CD8-positive, alpha-beta memory T cell (primary cell): ENCODE measurements around the gene FOXI1. TPM values are rescaled to one million over a fixed set of nuclear protein-coding genes. Genes with fewer than 3 reads are reported as not detected.

ENCODE experiments used
- CTCF ChIA-PET: fragments of 350-600 bp; sonication (Branson Sonifier 250); formaldehyde crosslinking; loops from one replicate; lab custom pipeline; 2021; ENCODE audit warnings: antibody characterized with exemption; lab: Charles Lee
- POLR2A ChIA-PET: fragments of 350-600 bp; sonication (Branson Sonifier 250); formaldehyde crosslinking; loops from one replicate; lab custom pipeline; 2021; ENCODE audit warnings: antibody characterized with exemption; lab: Charles Lee
- DNase-seq, 5 donors: peaks; one replicate each; pipeline versions ENCODE4 v3.0.0 to v3.0.0-alpha.2; 2020 to 2022; ENCODE audit warnings: mixed read lengths in 1 of 5
- H3K27ac ChIP-seq: one replicate; pipeline ENCODE4 v1.7.0; 2013; ENCODE audit warnings: low read depth, mild to moderate bottlenecking, low read length, moderate library complexity
- H3K27me3 ChIP-seq: 2 replicates; pipeline ENCODE4 v1.7.0; 2013; ENCODE audit warnings: low read length, mild to moderate bottlenecking; ENCODE audit not compliant: insufficient read depth, poor library complexity, severe bottlenecking
- H3K36me3 ChIP-seq: 2 replicates; pipeline ENCODE4 v1.7.0; 2013; ENCODE audit warnings: mild to moderate bottlenecking, low read length, moderate library complexity; ENCODE audit not compliant: insufficient read depth
- H3K4me1 ChIP-seq: 2 replicates; pipeline ENCODE4 v1.7.0; 2013; ENCODE audit warnings: mild to moderate bottlenecking, low read length, moderate library complexity; ENCODE audit not compliant: insufficient read depth
- H3K4me3 ChIP-seq: 2 replicates; pipeline ENCODE4 v1.7.0; 2013; ENCODE audit warnings: mild to moderate bottlenecking, low read length
- H3K9me3 ChIP-seq: 2 replicates; pipeline ENCODE4 v1.7.0; 2013; ENCODE audit warnings: mild to moderate bottlenecking, low read length
- H3K27ac Mint-ChIP-seq, 8 donors: one replicate each; pipeline ENCODE4 v1.8.0; 2020 to 2021; ENCODE audit warnings: mixed read lengths in 8 of 8, mild to moderate bottlenecking in 6 of 8, inconsistent platforms in 3 of 8, moderate library complexity in 3 of 8
- H3K27me3 Mint-ChIP-seq, 2 donors: one replicate each; pipeline ENCODE4 v1.8.0; 2020 to 2021; ENCODE audit warnings: mixed read lengths in 2 of 2, mild to moderate bottlenecking in 1 of 2, moderate library complexity in 1 of 2
- H3K36me3 Mint-ChIP-seq, 3 donors: one replicate each; pipeline ENCODE4 v1.8.0; 2020 to 2021; ENCODE audit warnings: mixed read lengths in 3 of 3, inconsistent platforms in 1 of 3, mild to moderate bottlenecking in 1 of 3
- H3K4me1 Mint-ChIP-seq, 3 donors: one replicate each; pipeline ENCODE4 v1.8.0; 2020 to 2021; ENCODE audit warnings: mixed read lengths in 3 of 3, inconsistent platforms in 1 of 3, mild to moderate bottlenecking in 1 of 3
- H3K4me3 Mint-ChIP-seq, 7 donors: one replicate each; pipeline ENCODE4 v1.8.0; 2020 to 2021; ENCODE audit warnings: mixed read lengths in 7 of 7, mild to moderate bottlenecking in 6 of 7, moderate library complexity in 4 of 7, inconsistent platforms in 2 of 7
- H3K9me3 Mint-ChIP-seq, 5 donors: one replicate each; pipeline ENCODE4 v1.8.0; 2020 to 2022; ENCODE audit warnings: mixed read lengths in 5 of 5, mild to moderate bottlenecking in 3 of 5, moderate library complexity in 2 of 5, inconsistent platforms in 1 of 5
- polyA plus RNA-seq: library from polyadenylated mRNA; unstranded; fragments of 300-500 nt; fragmentation: Illumina TruSeq; gene quantifications from one replicate; pipeline ENCODE4 v1.2.3, GENCODE V29; 2021
- total RNA-seq, 2 experiments: library from RNA; stranded (reverse); gene quantifications; one replicate each; pipeline ENCODE4 v1.2.3, GENCODE V29; 2021

FOXI1 gene
- not detected for total RNA-seq
- polyA plus RNA-seq = not detected

DNA sequence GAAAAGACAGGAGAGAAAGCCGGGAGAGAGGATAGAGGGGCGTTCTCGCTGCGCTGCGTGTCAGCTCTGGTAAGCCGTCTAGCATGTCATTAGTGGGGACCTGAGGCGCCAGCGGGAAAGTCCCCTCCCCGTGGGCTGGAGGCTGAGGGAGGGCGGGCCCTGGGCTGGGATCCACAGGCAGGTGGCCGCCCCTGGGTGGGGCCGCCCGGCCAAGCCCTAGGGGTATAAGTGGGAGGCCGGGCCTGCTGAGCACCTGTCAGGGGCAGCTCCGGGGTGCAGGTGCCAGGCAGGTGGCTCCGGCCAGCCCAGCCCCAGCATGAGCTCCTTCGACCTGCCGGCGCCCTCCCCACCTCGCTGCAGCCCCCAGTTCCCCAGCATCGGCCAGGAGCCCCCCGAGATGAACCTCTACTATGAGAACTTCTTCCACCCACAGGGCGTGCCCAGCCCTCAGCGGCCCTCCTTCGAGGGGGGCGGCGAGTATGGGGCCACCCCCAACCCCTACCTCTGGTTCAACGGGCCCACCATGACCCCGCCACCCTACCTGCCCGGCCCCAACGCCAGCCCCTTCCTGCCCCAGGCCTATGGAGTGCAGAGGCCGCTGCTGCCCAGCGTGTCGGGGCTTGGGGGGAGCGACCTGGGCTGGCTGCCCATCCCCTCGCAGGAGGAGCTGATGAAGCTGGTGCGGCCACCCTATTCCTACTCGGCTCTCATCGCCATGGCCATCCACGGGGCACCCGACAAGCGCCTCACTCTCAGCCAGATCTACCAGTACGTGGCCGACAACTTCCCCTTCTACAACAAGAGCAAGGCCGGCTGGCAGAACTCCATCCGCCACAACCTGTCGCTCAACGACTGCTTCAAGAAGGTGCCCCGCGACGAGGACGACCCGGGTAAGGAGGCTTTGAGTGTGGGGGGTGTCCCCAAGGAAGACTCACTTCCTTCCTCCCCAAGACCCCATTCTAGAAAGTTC, at the start of gene FOXI1:
FOXI1 (plus strand) TSS at position 256 of the 970 bp plus-strand sequence; CDS start at position 317, 61 bp downstream.
- H3K36me3 Mint-ChIP-seq = no peaks in the 10 kb centered on the region
- H3K4me3 Mint-ChIP-seq = no peak within 1 kb of the TSS
- no peak for DNase-seq
- Histone ChIP-seq H3K4me3 (no peak within 1 kb of the TSS), H3K4me1 (no peaks in the 10 kb centered on the region), H3K36me3 (no peaks in the 10 kb centered on the region), H3K27me3 (no peaks in the 10 kb centered on the region), H3K27ac (no peak within 1 kb of the TSS), H3K9me3 (no peaks in the 10 kb centered on the region)
- no peaks in the 10 kb centered on the region for H3K4me1 Mint-ChIP-seq
- peaks cover 0 to 3% (median 0%) of the 10 kb centered on the region in 5 donors for H3K9me3 Mint-ChIP-seq
- H3K27ac Mint-ChIP-seq = peak within 1 kb of the TSS in 1 of 8 donors; percentile 21
- peaks cover 22 to 24% of the 10 kb centered on the region in 2 donors for H3K27me3 Mint-ChIP-seq
- POLR2A ChIA-PET = no interaction called here
- CTCF ChIA-PET = interaction anchor here (0.6 kb wide), 1 partner anchor 14 kb away, joined by 3 read pairs; no protein-coding TSS in a partner anchor

- no peaks in the 10 kb centered on the region for H3K4me1 ChIP-seq
- DNase-seq = no peak
- H3K9me3 ChIP-seq = no peaks in the 10 kb centered on the region
- H3K27me3 ChIP-seq = no peaks in the 10 kb centered on the region
- Mint-ChIP-seq H3K4me1 (no peaks in the 10 kb centered on the region), H3K27ac (peak overlapping the region in 1 of 8 donors; percentile 72), H3K4me3 (no peak overlapping the region), H3K36me3 (peaks cover 63 to 95% (median 69%) of the 10 kb centered on the region in 3 donors), H3K9me3 (peaks cover 0 to 4% (median 2%) of the 10 kb centered on the region in 5 donors), H3K27me3 (peaks cover 0 to 3% of the 10 kb centered on the region in 2 donors)
- peaks cover 51% of the 10 kb centered on the region for H3K36me3 ChIP-seq
- ChIA-PET CTCF (no interaction called here), POLR2A (no interaction called here)
- H3K27ac ChIP-seq = no peak overlapping the region
- no peak overlapping the region for H3K4me3 ChIP-seq
Observed at GRCh38 chr5:170056561-170057267, 49.0 kb upstream of the FOXI1 start.

DNA sequence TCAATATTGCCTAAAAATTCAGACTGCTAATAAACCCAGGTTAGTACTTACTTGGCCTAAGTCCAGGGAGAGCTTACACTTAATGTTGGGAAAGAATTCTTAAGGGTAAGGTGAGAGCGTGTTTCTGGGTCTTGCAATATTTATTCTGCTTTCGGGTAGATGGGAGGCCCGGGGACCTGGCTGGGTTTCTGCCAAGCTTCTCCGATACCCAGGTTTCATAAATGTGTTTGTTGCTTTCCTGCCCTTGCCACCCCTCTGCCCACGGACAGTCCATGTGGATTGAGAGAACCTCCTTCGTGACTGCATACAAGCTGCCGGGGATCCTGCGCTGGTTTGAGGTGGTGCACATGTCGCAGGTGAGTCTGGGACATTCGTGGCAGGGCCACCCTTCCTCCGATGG, 48.4 kb upstream of the FOXI1 start:
- Mint-ChIP-seq H3K27me3 (peaks cover 0 to 3% of the 10 kb centered on the region in 2 donors), H3K9me3 (peaks cover 0 to 4% (median 2%) of the 10 kb centered on the region in 5 donors), H3K4me3 (no peak overlapping the region), H3K4me1 (no peaks in the 10 kb centered on the region), H3K36me3 (peaks cover 59 to 95% (median 69%) of the 10 kb centered on the region in 3 donors), H3K27ac (no peak overlapping the region)
- H3K4me3 ChIP-seq = no peak overlapping the region
- no peaks in the 10 kb centered on the region for H3K9me3 ChIP-seq
- H3K4me1 ChIP-seq = no peaks in the 10 kb centered on the region
- H3K27ac ChIP-seq = no peak overlapping the region
- H3K36me3 ChIP-seq = peaks cover 51% of the 10 kb centered on the region
- ChIA-PET POLR2A (no interaction called here), CTCF (no interaction called here)
- H3K27me3 ChIP-seq = no peaks in the 10 kb centered on the region
- DNase-seq = no peak

GRCh38 chr5:170059221-170059620, 46.5 kb upstream of the FOXI1 start:
- CTCF ChIA-PET = interaction anchor here (0.9 kb wide), 1 partner anchor 11 kb away, joined by 4 read pairs; no protein-coding TSS in a partner anchor
- Mint-ChIP-seq H3K4me1 (no peaks in the 10 kb centered on the region), H3K27ac (peak overlapping the region in 2 of 8 donors; percentile 21 to 36), H3K27me3 (peaks cover 0 to 2% of the 10 kb centered on the region in 2 donors), H3K4me3 (no peak overlapping the region), H3K36me3 (peaks cover 51 to 93% (median 57%) of the 10 kb centered on the region in 3 donors), H3K9me3 (peaks cover 0 to 4% (median 2%) of the 10 kb centered on the region in 5 donors)
- H3K4me3 ChIP-seq = no peak overlapping the region
- H3K27ac ChIP-seq = no peak overlapping the region
- H3K27me3 ChIP-seq = no peaks in the 10 kb centered on the region
- H3K4me1 ChIP-seq = no peaks in the 10 kb centered on the region
- no peaks in the 10 kb centered on the region for H3K9me3 ChIP-seq
- POLR2A ChIA-PET = no interaction called here
- DNase-seq = no peak
- H3K36me3 ChIP-seq = peaks cover 41% of the 10 kb centered on the region

DNA sequence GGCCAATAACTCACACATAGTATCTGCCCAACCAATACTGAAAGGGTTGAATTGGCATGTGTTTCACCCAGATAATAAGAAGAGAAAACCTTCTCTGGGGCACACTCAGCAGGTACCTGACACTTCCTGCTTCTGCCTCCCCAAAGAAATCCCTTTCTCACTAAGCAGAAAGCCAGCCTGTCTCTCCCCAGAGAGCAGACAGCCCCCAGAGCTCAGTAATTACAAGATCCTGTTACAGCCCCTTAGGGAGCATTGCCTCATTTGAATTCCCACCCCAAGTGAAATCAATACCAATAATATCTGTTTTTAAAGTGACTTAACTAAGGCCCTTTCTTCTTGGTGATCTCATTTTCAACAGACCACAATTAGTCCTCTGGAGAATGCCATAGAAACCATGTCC, 38.5 kb upstream of the FOXI1 start:
- no peak overlapping the region for H3K4me3 ChIP-seq
- H3K4me1 ChIP-seq = no peaks in the 10 kb centered on the region
- H3K4me3 Mint-ChIP-seq = no peak overlapping the region
- no peaks in the 10 kb centered on the region for H3K4me1 Mint-ChIP-seq
- H3K27ac Mint-ChIP-seq = peak overlapping the region in 2 of 8 donors; percentile 25 to 66
- POLR2A ChIA-PET = no interaction called here
- H3K9me3 Mint-ChIP-seq = no peaks in the 10 kb centered on the region
- no peaks in the 10 kb centered on the region for H3K27me3 ChIP-seq
- CTCF ChIA-PET = no interaction called here
- no peak for DNase-seq
- no peaks in the 10 kb centered on the region for H3K27me3 Mint-ChIP-seq
- peaks cover 49 to 89% (median 51%) of the 10 kb centered on the region in 3 donors for H3K36me3 Mint-ChIP-seq
- peaks cover 40% of the 10 kb centered on the region for H3K36me3 ChIP-seq
- H3K27ac ChIP-seq = no peak overlapping the region
- no peaks in the 10 kb centered on the region for H3K9me3 ChIP-seq

GRCh38 chr5:170067574-170068170, 38.0 kb upstream of the FOXI1 start:
- H3K27ac Mint-ChIP-seq = peak overlapping the region in 2 of 8 donors; percentile 25 to 70
- H3K36me3 ChIP-seq = peaks cover 40% of the 10 kb centered on the region
- POLR2A ChIA-PET = no interaction called here

DNA sequence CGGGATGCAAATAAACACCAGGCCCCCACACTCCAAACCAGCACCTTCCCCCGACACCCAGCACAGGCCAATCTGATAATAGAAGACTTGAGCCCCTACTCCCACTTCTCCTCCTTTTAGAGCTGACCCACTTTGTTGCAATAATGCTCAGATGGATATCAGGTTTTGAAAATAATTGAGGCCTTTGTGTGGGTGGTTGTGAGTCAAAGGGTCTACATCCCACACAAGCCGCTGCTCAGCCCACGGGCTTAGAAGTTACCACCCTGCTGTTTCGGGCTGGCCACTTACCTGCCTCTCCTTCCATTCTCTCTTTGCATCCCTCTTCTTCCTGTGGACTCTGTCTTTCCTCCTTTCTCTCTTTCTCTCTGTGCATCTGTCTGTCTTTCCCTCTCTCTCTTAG, 36.2 kb upstream of the FOXI1 start:
- Histone ChIP-seq H3K27ac (no peak overlapping the region), H3K4me3 (no peak overlapping the region), H3K9me3 (no peaks in the 10 kb centered on the region), H3K27me3 (no peaks in the 10 kb centered on the region), H3K36me3 (peaks cover 42% of the 10 kb centered on the region), H3K4me1 (no peaks in the 10 kb centered on the region)
- ChIA-PET CTCF (interaction anchor here (1.2 kb wide), 1 partner anchor 10 kb away, joined by 4 read pairs; no protein-coding TSS in a partner anchor), POLR2A (no interaction called here)
- no peaks in the 10 kb centered on the region for H3K9me3 Mint-ChIP-seq
- no peak for DNase-seq
- no peaks in the 10 kb centered on the region for H3K27me3 Mint-ChIP-seq
- H3K36me3 Mint-ChIP-seq = peaks cover 39 to 87% (median 51%) of the 10 kb centered on the region in 3 donors
- no peak overlapping the region for H3K4me3 Mint-ChIP-seq
- peak overlapping the region in 1 of 8 donors; percentile 41 for H3K27ac Mint-ChIP-seq
- no peaks in the 10 kb centered on the region for H3K4me1 Mint-ChIP-seq

More at GRCh38 chr5:170067574-170068170, 38.0 kb upstream of the FOXI1 start:
- Mint-ChIP-seq H3K36me3 (peaks cover 46 to 88% (median 51%) of the 10 kb centered on the region in 3 donors), H3K9me3 (no peaks in the 10 kb centered on the region), H3K27me3 (no peaks in the 10 kb centered on the region), H3K4me1 (no peaks in the 10 kb centered on the region), H3K4me3 (no peak overlapping the region)
- Histone ChIP-seq H3K4me1 (no peaks in the 10 kb centered on the region), H3K27me3 (no peaks in the 10 kb centered on the region), H3K27ac (no peak overlapping the region), H3K4me3 (no peak overlapping the region), H3K9me3 (no peaks in the 10 kb centered on the region)
- no peak for DNase-seq
- CTCF ChIA-PET = no interaction called here
